ENCODE measurements around the gene RAB40C. TPM values are rescaled to one million over a fixed set of nuclear protein-coding genes. Genes with fewer than 3 reads are reported as not detected.

Gene RAB40C
- total RNA-seq, 4 donors from 2014 or later = 17.7 to 28.3 (median 22.1) TPM

GRCh38 chr16:636206-637080 is 46.6 kb downstream of the RAB40C start, which contains the start of gene METTL26:
Gene METTL26, minus strand, starts transcription at chr16:636305. Its CDS starts 15 bp downstream, at chr16:636290.
- Histone ChIP-seq H3K36me3 (peaks cover 0 to 26% of the 10 kb centered on the region in 2 donors), H3K4me3 (peak within 1 kb of the TSS; percentile 62 to 94), H3K27me3 (peaks cover 10% of the 10 kb centered on the region), H3K27ac (peak within 1 kb of the TSS; percentile 90 to 97 (median 96)), H3K9me3 (no peaks in the 10 kb centered on the region), H3K4me1 (peaks cover 2 to 53% (median 21%) of the 10 kb centered on the region in 3 donors)
- no peak for TF ChIP-seq EP300 (IDR thresholded peaks at IDR 0.05)
- TF ChIP-seq POLR2A (IDR thresholded peaks at IDR 0.05) = peak; percentile 56 to 70
- peak in 2 of 4 experiments; percentile 9 to 29 for TF ChIP-seq CTCF (IDR thresholded peaks at IDR 0.05)
- peak; percentile 43 for TF ChIP-seq POLR2AphosphoS5 (IDR thresholded peaks at IDR 0.05)
- WGBS, 2 donors (ENCODE audit: low coverage in 1 of 2) = 0% methylated on average over 1 to 13 of the region's 91 CpGs
- peak; percentile 92 for ATAC-seq

GRCh38 chr16:637081-638018 is 47.5 kb downstream of the RAB40C start:
- H3K4me3 ChIP-seq = peak overlapping the region; percentile 62 to 94
- peaks cover 6% of the 10 kb centered on the region for H3K27me3 ChIP-seq
- no peaks in the 10 kb centered on the region for H3K9me3 ChIP-seq
- H3K36me3 ChIP-seq = peaks cover 0 to 24% of the 10 kb centered on the region in 2 donors
- ATAC-seq = peak; percentile 6
- peaks cover 2 to 57% (median 21%) of the 10 kb centered on the region in 3 donors for H3K4me1 ChIP-seq
- WGBS, 2 donors (ENCODE audit: low coverage in 1 of 2) = 91 to 100% methylated on average over 1 to 4 of the region's 53 CpGs
- peak overlapping the region; percentile 90 to 97 (median 96) for H3K27ac ChIP-seq
- TF ChIP-seq EP300 (IDR thresholded peaks at IDR 0.05) (no peak), POLR2A (IDR thresholded peaks at IDR 0.05) (no peak), POLR2AphosphoS5 (IDR thresholded peaks at IDR 0.05) (no peak), CTCF (IDR thresholded peaks at IDR 0.05) (no peak)

GRCh38 chr16:638034-638543 is 48.2 kb downstream of the RAB40C start:
- H3K27ac ChIP-seq = peak overlapping the region in 3 of 4 donors; percentile 95 to 97 (median 96)
- H3K36me3 ChIP-seq = peaks cover 0 to 17% of the 10 kb centered on the region in 2 donors
- H3K27me3 ChIP-seq = no peaks in the 10 kb centered on the region
- no peak for ATAC-seq
- H3K4me1 ChIP-seq = peaks cover 2 to 64% (median 29%) of the 10 kb centered on the region in 3 donors
- no peaks in the 10 kb centered on the region for H3K9me3 ChIP-seq
- TF ChIP-seq CTCF (IDR thresholded peaks at IDR 0.05) (no peak), POLR2AphosphoS5 (IDR thresholded peaks at IDR 0.05) (no peak), POLR2A (IDR thresholded peaks at IDR 0.05) (no peak), EP300 (IDR thresholded peaks at IDR 0.05) (no peak)
- no peak overlapping the region for H3K4me3 ChIP-seq
- WGBS, 2 donors (ENCODE audit: low coverage in 1 of 2) = no CpG with 5 or more reads among the region's 15 CpGs

GRCh38 chr16:638836-639235 is 49.0 kb downstream of the RAB40C start:
- no peaks in the 10 kb centered on the region for H3K27me3 ChIP-seq
- ATAC-seq = no peak
- peaks cover 2 to 71% (median 30%) of the 10 kb centered on the region in 3 donors for H3K4me1 ChIP-seq
- TF ChIP-seq POLR2A (IDR thresholded peaks at IDR 0.05) (no peak), CTCF (IDR thresholded peaks at IDR 0.05) (no peak), EP300 (IDR thresholded peaks at IDR 0.05) (no peak), POLR2AphosphoS5 (IDR thresholded peaks at IDR 0.05) (no peak)
- peaks cover 0 to 9% of the 10 kb centered on the region in 2 donors for H3K36me3 ChIP-seq
- no peak overlapping the region for H3K4me3 ChIP-seq
- H3K9me3 ChIP-seq = no peaks in the 10 kb centered on the region
- no CpG with 5 or more reads among the region's 9 CpGs for WGBS, 2 donors (ENCODE audit: low coverage in 1 of 2)
- peak overlapping the region in 2 of 4 donors; percentile 96 to 97 for H3K27ac ChIP-seq
